Measurements from ENCODE around the gene TVP23C.
"Not testable (repeated sequence)": the region's sequence is repeated elsewhere in the genome, so short reads cannot be mapped to it uniquely, and the experiment has no call there.

The TVP23C gene

DNA sequence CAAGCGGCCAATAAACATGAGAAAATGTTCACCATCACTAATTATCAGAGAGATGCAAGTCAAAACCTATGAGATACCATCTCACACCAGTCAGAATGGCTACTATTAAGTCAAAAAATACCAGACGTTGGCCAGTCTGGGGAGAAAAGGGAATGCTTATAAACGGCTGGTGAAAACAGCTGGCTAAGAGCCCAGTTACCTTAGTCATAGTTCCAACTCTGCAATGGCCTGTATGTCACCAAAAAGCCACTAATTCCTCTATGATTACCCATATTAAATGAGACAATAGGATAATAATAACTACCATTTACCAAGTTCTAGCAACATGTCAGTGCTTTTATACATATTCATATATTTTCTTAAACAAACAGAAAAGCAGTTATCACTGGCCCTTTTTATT is 52.9 kb downstream of the TVP23C start:
- peaks cover 2% of the 10 kb centered on the region for H3K4me1 ChIP-seq (ENCODE audit: insufficient read depth, insufficient read length)
- DNase-seq (ENCODE audit: low read depth, low spot score): no peak

DNA sequence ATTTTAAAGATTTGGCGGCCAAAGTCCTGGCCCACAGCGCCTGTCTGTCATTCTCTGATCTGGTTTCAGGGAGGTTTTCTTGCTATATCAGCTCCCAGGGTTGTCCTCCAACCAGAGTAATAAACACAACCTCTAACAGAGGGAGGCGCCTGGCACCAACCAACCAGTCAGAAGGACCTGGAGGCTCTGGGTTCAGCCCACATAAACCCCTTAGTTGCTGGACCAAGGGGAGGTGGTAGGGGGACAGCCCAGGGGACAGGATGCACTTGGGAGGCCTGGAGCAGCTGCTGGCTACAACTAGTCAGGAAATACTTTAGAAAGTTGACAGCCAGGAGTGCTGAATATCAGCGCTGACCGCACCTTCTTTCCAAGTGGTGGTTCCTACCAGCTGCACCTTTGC is 54.2 kb downstream of the TVP23C start:
- H3K9me3 ChIP-seq (ENCODE audit: insufficient read depth, low read length): no peaks in the 10 kb centered on the region
- H3K4me3 ChIP-seq (ENCODE audit: insufficient read length, low read depth): no peak overlapping the region
- H3K4me1 ChIP-seq (ENCODE audit: insufficient read depth, insufficient read length): peaks cover 2% of the 10 kb centered on the region
- peaks cover 37% of the 10 kb centered on the region for H3K36me3 ChIP-seq (ENCODE audit: insufficient read depth, insufficient read length, low read length)
- no peak for TF ChIP-seq YY1 (IDR thresholded peaks at IDR 0.05; ENCODE audit: insufficient read depth, insufficient read length)
- TF ChIP-seq ZNF274 (IDR thresholded peaks at IDR 0.05; ENCODE audit: low read depth, low read length): no peak
- TF ChIP-seq SUZ12 (IDR thresholded peaks at IDR 0.05; ENCODE audit: extremely low read depth, insufficient read depth, insufficient read length): no peak
- H3K27me3 ChIP-seq (ENCODE audit: insufficient read depth, insufficient read length): no peaks in the 10 kb centered on the region
- DNase-seq (ENCODE audit: low read depth, low spot score): no peak
- no peak overlapping the region for H3K9ac ChIP-seq (ENCODE audit: insufficient read length, low read depth)

More for the DNA sequence above, 52.9 kb downstream of the TVP23C start:
- Histone ChIP-seq H3K27me3 (ENCODE audit: insufficient read depth, insufficient read length) (no peaks in the 10 kb centered on the region), H3K36me3 (ENCODE audit: insufficient read depth, insufficient read length, low read length) (peaks cover 44% of the 10 kb centered on the region), H3K9me3 (ENCODE audit: insufficient read depth, low read length) (no peaks in the 10 kb centered on the region), H3K9ac (ENCODE audit: insufficient read length, low read depth) (no peak overlapping the region), H3K4me3 (ENCODE audit: insufficient read length, low read depth) (no peak overlapping the region)
- no peak for TF ChIP-seq SUZ12 (IDR thresholded peaks at IDR 0.05; ENCODE audit: extremely low read depth, insufficient read depth, insufficient read length)
- TF ChIP-seq ZNF274 (IDR thresholded peaks at IDR 0.05; ENCODE audit: low read depth, low read length): no peak
- no peak for TF ChIP-seq YY1 (IDR thresholded peaks at IDR 0.05; ENCODE audit: insufficient read depth, insufficient read length)

DNA sequence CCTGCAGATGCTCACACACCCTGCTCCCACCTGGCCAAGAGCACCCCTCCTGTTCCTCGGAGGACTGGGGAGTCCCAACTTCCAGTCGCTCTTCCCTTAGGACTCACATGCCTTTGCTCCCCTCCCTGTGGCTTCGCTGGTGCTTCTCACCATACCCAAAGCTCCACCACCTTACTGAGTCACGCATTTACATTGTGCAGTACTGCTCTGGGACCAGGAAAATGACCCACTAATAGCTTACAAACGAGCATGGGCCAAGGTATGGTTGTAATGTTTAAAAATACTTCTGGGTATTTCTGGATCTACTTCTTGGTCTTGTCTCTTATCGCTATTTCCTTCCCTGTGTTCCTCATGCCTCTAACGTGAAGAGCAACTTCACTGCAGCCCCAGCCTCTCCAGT is 54.8 kb downstream of the TVP23C start:
- Histone ChIP-seq H3K27me3 (ENCODE audit: insufficient read depth, insufficient read length) (no peaks in the 10 kb centered on the region), H3K4me3 (ENCODE audit: insufficient read length, low read depth) (no peak overlapping the region), H3K9ac (ENCODE audit: insufficient read length, low read depth) (no peak overlapping the region), H3K9me3 (ENCODE audit: insufficient read depth, low read length) (no peaks in the 10 kb centered on the region), H3K4me1 (ENCODE audit: insufficient read depth, insufficient read length) (peaks cover 2% of the 10 kb centered on the region), H3K36me3 (ENCODE audit: insufficient read depth, insufficient read length, low read length) (peaks cover 31% of the 10 kb centered on the region)
- DNase-seq (ENCODE audit: low read depth, low spot score): no peak
- TF ChIP-seq ZNF274 (IDR thresholded peaks at IDR 0.05; ENCODE audit: low read depth, low read length) (no peak), YY1 (IDR thresholded peaks at IDR 0.05; ENCODE audit: insufficient read depth, insufficient read length) (no peak), SUZ12 (IDR thresholded peaks at IDR 0.05; ENCODE audit: extremely low read depth, insufficient read depth, insufficient read length) (no peak)

DNA sequence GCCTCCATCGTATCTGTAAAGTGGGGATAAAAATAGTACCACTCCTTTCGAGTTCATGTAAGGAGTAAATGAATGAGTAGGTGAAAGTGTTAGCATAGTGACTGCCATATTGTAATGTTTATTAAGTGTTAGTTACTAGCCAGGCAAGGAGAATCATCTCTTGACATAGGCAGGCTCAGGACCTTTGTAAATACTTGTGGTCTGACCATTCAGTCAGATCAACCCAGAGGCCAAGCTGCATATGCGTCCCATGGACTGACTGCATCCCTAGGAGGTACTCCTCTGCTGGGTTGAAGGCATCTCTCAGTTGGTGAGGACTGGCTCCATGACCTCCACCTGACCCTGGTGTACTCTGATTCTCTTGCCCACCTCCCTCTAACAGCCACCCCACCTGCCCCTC is 55.4 kb downstream of the TVP23C start:
- DNase-seq (ENCODE audit: low read depth, low spot score): no peak
- H3K4me1 ChIP-seq (ENCODE audit: insufficient read depth, insufficient read length): peaks cover 2% of the 10 kb centered on the region
- H3K36me3 ChIP-seq (ENCODE audit: insufficient read depth, insufficient read length, low read length): peaks cover 31% of the 10 kb centered on the region
- no peak overlapping the region for H3K4me3 ChIP-seq (ENCODE audit: insufficient read length, low read depth)
- no peak overlapping the region for H3K9ac ChIP-seq (ENCODE audit: insufficient read length, low read depth)
- TF ChIP-seq SUZ12 (IDR thresholded peaks at IDR 0.05; ENCODE audit: extremely low read depth, insufficient read depth, insufficient read length) (no peak), YY1 (IDR thresholded peaks at IDR 0.05; ENCODE audit: insufficient read depth, insufficient read length) (no peak), ZNF274 (IDR thresholded peaks at IDR 0.05; ENCODE audit: low read depth, low read length) (no peak)
- no peaks in the 10 kb centered on the region for H3K9me3 ChIP-seq (ENCODE audit: insufficient read depth, low read length)
- no peaks in the 10 kb centered on the region for H3K27me3 ChIP-seq (ENCODE audit: insufficient read depth, insufficient read length)

DNA sequence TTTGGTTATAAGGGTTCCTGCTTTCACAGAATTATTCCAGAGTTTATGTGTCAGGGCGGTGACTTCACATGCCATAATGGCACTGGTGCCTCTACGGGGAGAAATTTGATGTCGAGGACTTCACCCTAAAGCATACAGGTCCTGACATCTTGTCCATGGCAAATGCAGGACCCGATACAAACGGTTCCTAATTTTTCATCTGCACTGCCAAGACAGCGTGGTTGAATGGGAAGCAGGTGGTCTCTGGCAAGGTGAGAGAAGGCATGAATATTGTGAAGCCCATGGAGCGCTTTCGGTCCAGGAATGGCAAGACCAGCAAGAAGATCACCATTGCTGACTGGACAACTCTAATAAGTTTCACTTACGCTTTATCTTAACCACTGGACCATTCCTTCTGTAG is 56.3 kb downstream of the TVP23C start:
- peaks cover 2% of the 10 kb centered on the region for H3K4me1 ChIP-seq (ENCODE audit: insufficient read depth, insufficient read length)
- TF ChIP-seq ZNF274 (IDR thresholded peaks at IDR 0.05; ENCODE audit: low read depth, low read length) (no peak), YY1 (IDR thresholded peaks at IDR 0.05; ENCODE audit: insufficient read depth, insufficient read length) (no peak), SUZ12 (IDR thresholded peaks at IDR 0.05; ENCODE audit: extremely low read depth, insufficient read depth, insufficient read length) (no peak)
- no peaks in the 10 kb centered on the region for H3K27me3 ChIP-seq (ENCODE audit: insufficient read depth, insufficient read length)
- H3K9ac ChIP-seq (ENCODE audit: insufficient read length, low read depth): no peak overlapping the region
- no peak overlapping the region for H3K4me3 ChIP-seq (ENCODE audit: insufficient read length, low read depth)
- no peaks in the 10 kb centered on the region for H3K9me3 ChIP-seq (ENCODE audit: insufficient read depth, low read length)
- H3K36me3 ChIP-seq (ENCODE audit: insufficient read depth, insufficient read length, low read length): peaks cover 28% of the 10 kb centered on the region
- DNase-seq (ENCODE audit: low read depth, low spot score): no peak

DNA sequence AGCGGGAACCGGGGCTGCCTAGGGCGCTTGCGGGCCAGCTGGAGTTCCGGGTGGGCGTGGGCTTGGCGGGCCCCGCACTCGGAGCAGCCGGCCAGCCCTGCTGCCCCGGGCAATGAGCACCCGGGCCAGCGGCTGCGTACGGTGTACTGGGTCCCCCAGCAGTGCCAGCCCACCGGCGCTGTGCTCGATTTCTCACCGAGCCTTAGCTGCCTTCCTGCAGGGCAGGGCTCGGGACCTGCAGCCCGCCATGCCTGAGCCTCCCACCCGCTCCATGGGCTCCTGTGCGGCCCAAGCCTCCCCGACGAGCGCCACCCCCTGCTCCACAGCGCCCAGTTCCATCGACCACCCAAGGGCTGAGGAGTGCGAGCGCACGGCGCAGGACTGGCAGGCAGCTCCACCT is 57.6 kb downstream of the TVP23C start:
- not testable (repeated sequence) for H3K9ac ChIP-seq (ENCODE audit: insufficient read length, low read depth); H3K9me3 ChIP-seq (ENCODE audit: insufficient read depth, low read length); DNase-seq (ENCODE audit: low read depth, low spot score); H3K4me3 ChIP-seq (ENCODE audit: insufficient read length, low read depth); H3K27me3 ChIP-seq (ENCODE audit: insufficient read depth, insufficient read length); H3K4me1 ChIP-seq (ENCODE audit: insufficient read depth, insufficient read length)
- peaks cover 33% of the 10 kb centered on the region for H3K36me3 ChIP-seq (ENCODE audit: insufficient read depth, insufficient read length, low read length)

DNA sequence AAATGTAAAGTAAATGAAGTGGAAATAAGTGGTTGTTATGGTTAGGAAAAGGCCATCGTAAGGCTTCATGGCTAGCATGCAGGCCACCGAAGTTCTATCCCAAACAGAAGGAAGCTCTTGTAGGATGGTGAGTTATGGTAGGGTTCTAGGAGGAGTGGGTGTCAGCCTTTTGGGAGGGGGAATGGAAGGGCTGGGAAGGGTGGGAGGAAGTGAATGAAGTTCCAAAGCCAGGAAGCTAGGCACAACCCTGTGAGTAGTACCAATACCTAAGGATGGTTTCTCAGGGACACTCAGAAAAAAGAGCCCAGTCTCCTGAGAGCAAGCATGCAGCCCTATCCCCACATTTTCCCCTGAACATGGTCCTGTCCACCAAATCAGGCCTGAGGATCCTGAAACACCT is 59.6 kb downstream of the TVP23C start:
- H3K4me3 ChIP-seq (ENCODE audit: insufficient read length, low read depth): no peak overlapping the region
- TF ChIP-seq SUZ12 (IDR thresholded peaks at IDR 0.05; ENCODE audit: extremely low read depth, insufficient read depth, insufficient read length) (no peak), ZNF274 (IDR thresholded peaks at IDR 0.05; ENCODE audit: low read depth, low read length) (no peak), YY1 (IDR thresholded peaks at IDR 0.05; ENCODE audit: insufficient read depth, insufficient read length) (no peak)
- H3K36me3 ChIP-seq (ENCODE audit: insufficient read depth, insufficient read length, low read length): peaks cover 44% of the 10 kb centered on the region
- H3K9me3 ChIP-seq (ENCODE audit: insufficient read depth, low read length): no peaks in the 10 kb centered on the region
- H3K4me1 ChIP-seq (ENCODE audit: insufficient read depth, insufficient read length): peaks cover 2% of the 10 kb centered on the region
- no peak for DNase-seq (ENCODE audit: low read depth, low spot score)
- H3K9ac ChIP-seq (ENCODE audit: insufficient read length, low read depth): no peak overlapping the region
- H3K27me3 ChIP-seq (ENCODE audit: insufficient read depth, insufficient read length): no peaks in the 10 kb centered on the region

Measured in NT2/D1 (cell line).